Measurements from ENCODE around the gene UNC93B1. TPM values are rescaled to one million over a fixed set of nuclear protein-coding genes. Genes with fewer than 3 reads are reported as not detected.

Gene UNC93B1
- total and polyA plus RNA-seq, 2 of the 8 experiments (the other 6 are each of a cell fraction or from before 2014, with no cell fraction given): 18.9 to 34.3 TPM

DNA sequence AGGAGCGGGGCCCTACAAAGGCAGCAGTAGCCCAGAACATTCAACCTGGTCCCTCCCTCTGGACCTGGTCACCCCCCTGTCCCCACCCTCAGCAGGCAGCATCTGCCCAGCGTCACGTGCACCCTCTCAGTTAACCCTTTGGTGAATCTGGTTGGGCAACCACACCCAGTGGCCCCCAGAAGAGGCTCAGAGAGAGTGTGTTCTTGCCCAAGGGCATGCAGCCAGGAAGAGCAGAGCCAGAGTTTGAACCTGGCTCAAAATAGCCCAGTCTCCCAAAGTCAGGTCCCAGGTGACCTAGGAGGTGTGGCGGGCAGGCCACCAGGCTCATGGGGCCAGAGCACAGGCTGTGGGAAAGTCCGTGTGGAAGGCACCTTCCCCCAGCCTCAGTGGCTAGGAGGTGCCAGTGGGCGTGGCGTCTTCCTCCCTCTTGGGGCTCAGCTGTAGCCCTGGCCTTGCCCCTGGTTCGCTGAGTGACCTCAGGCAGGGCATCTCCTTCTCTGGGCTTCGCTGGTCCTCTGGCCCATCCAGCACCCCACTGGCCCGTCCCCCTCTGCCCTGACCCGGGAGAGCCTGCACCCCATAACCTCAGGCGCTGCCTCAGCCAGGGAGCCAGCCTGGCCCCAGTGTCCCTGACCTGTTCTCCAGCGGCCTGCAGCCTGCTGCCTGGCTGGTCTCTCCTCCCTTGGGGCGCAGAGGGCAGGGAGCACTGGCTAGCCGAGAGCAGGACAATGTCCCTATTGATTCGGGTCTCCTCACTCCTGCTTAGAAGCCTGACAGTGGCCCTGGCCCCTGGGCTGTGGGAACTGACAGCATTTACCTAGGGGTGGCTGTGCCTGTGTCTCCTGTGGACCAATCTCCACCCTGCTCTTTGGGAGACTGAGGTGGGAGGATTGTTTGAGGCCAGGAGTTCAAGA lies 13.3 kb upstream of the UNC93B1 start (continued):
- TF ChIP-seq, protein P1, sequence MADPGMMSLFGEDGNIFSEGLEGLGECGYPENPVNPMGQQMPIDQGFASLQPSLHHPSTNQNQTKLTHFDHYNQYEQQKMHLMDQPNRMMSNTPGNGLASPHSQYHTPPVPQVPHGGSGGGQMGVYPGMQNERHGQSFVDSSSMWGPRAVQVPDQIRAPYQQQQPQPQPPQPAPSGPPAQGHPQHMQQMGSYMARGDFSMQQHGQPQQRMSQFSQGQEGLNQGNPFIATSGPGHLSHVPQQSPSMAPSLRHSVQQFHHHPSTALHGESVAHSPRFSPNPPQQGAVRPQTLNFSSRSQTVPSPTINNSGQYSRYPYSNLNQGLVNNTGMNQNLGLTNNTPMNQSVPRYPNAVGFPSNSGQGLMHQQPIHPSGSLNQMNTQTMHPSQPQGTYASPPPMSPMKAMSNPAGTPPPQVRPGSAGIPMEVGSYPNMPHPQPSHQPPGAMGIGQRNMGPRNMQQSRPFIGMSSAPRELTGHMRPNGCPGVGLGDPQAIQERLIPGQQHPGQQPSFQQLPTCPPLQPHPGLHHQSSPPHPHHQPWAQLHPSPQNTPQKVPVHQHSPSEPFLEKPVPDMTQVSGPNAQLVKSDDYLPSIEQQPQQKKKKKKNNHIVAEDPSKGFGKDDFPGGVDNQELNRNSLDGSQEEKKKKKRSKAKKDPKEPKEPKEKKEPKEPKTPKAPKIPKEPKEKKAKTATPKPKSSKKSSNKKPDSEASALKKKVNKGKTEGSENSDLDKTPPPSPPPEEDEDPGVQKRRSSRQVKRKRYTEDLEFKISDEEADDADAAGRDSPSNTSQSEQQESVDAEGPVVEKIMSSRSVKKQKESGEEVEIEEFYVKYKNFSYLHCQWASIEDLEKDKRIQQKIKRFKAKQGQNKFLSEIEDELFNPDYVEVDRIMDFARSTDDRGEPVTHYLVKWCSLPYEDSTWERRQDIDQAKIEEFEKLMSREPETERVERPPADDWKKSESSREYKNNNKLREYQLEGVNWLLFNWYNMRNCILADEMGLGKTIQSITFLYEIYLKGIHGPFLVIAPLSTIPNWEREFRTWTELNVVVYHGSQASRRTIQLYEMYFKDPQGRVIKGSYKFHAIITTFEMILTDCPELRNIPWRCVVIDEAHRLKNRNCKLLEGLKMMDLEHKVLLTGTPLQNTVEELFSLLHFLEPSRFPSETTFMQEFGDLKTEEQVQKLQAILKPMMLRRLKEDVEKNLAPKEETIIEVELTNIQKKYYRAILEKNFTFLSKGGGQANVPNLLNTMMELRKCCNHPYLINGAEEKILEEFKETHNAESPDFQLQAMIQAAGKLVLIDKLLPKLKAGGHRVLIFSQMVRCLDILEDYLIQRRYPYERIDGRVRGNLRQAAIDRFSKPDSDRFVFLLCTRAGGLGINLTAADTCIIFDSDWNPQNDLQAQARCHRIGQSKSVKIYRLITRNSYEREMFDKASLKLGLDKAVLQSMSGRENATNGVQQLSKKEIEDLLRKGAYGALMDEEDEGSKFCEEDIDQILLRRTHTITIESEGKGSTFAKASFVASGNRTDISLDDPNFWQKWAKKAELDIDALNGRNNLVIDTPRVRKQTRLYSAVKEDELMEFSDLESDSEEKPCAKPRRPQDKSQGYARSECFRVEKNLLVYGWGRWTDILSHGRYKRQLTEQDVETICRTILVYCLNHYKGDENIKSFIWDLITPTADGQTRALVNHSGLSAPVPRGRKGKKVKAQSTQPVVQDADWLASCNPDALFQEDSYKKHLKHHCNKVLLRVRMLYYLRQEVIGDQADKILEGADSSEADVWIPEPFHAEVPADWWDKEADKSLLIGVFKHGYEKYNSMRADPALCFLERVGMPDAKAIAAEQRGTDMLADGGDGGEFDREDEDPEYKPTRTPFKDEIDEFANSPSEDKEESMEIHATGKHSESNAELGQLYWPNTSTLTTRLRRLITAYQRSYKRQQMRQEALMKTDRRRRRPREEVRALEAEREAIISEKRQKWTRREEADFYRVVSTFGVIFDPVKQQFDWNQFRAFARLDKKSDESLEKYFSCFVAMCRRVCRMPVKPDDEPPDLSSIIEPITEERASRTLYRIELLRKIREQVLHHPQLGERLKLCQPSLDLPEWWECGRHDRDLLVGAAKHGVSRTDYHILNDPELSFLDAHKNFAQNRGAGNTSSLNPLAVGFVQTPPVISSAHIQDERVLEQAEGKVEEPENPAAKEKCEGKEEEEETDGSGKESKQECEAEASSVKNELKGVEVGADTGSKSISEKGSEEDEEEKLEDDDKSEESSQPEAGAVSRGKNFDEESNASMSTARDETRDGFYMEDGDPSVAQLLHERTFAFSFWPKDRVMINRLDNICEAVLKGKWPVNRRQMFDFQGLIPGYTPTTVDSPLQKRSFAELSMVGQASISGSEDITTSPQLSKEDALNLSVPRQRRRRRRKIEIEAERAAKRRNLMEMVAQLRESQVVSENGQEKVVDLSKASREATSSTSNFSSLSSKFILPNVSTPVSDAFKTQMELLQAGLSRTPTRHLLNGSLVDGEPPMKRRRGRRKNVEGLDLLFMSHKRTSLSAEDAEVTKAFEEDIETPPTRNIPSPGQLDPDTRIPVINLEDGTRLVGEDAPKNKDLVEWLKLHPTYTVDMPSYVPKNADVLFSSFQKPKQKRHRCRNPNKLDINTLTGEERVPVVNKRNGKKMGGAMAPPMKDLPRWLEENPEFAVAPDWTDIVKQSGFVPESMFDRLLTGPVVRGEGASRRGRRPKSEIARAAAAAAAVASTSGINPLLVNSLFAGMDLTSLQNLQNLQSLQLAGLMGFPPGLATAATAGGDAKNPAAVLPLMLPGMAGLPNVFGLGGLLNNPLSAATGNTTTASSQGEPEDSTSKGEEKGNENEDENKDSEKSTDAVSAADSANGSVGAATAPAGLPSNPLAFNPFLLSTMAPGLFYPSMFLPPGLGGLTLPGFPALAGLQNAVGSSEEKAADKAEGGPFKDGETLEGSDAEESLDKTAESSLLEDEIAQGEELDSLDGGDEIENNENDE (IDR thresholded peaks at IDR 0.05; ENCODE audit: insufficient replicate concordance, low read length): no peak
- TF ChIP-seq POU5F1 (IDR thresholded peaks at IDR 0.05; ENCODE audit: low read depth, low read length) (no peak), SRF (IDR thresholded peaks at IDR 0.05; ENCODE audit: low read depth, low read length) (no peak)
- TF ChIP-seq, protein P2, sequence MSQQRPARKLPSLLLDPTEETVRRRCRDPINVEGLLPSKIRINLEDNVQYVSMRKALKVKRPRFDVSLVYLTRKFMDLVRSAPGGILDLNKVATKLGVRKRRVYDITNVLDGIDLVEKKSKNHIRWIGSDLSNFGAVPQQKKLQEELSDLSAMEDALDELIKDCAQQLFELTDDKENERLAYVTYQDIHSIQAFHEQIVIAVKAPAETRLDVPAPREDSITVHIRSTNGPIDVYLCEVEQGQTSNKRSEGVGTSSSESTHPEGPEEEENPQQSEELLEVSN (IDR thresholded peaks at IDR 0.05): no peak

All from H1 (cell line).